ENCODE data around the gene VEZT. TPM values are rescaled to one million over a fixed set of nuclear protein-coding genes. Genes with fewer than 3 reads are reported as not detected.

VEZT gene
- total and polyA plus RNA-seq, 9 of the 15 experiments (the other 6 are each of a cell fraction or from before 2014, with no cell fraction given) = 16.1 to 61.5 (median 32.6) TPM

- TF ChIP-seq KAT7 (CRISPR knock-in tag; IDR thresholded peaks at IDR 0.05; ENCODE audit: borderline replicate concordance) (peak; percentile 27; the same call in 1 of the 2 replicates), NCOA1 (IDR thresholded peaks at IDR 0.05; ENCODE audit: low read depth) (peak; percentile 74), CHAMP1 (IDR thresholded peaks at IDR 0.05) (no peak; the same call in 1 of the 2 replicates), NCOA6 (IDR thresholded peaks at IDR 0.05) (no peak; the same call in 1 of the 2 replicates), LCOR (CRISPR knock-in tag; IDR thresholded peaks at IDR 0.05) (peak; percentile 43; the same call in 1 of the 2 replicates), IRF1 (CRISPR knock-in tag; IDR thresholded peaks at IDR 0.05; ENCODE audit: borderline replicate concordance) (no peak), ZFP1 (CRISPR knock-in tag; IDR thresholded peaks at IDR 0.05) (no peak), ATF4 (CRISPR knock-in tag; IDR thresholded peaks at IDR 0.05) (0 out of 2 replicates have a peak, but pooled peaks have one; percentile 46), ZNF184 (CRISPR knock-in tag; IDR thresholded peaks at IDR 0.05) (no peak), ELF4 (CRISPR knock-in tag; IDR thresholded peaks at IDR 0.05) (peak; percentile 4; the same call in 1 of the 2 replicates), NFE2 (IDR thresholded peaks at IDR 0.05; ENCODE audit: low read depth) (peak; percentile 92), ZNF217 (CRISPR knock-in tag; IDR thresholded peaks at IDR 0.05) (no peak), TCF3 (CRISPR knock-in tag; IDR thresholded peaks at IDR 0.05) (peak; percentile 70), TRIM28 (IDR thresholded peaks at IDR 0.05) (peak; percentile 61; the same call in 1 of the 2 replicates), ZNF780A (CRISPR knock-in tag; IDR thresholded peaks at IDR 0.05) (no peak), GTF2A2 (tag; IDR thresholded peaks at IDR 0.05) (no peak), RHOXF2B (CRISPR knock-in tag; conservative IDR thresholded peaks at IDR 0.05) (no peak), SMARCA4 (IDR thresholded peaks at IDR 0.05) (peak; percentile 90), ZNF12 (CRISPR knock-in tag; IDR thresholded peaks at IDR 0.05) (no peak), HINFP (tag; conservative IDR thresholded peaks at IDR 0.05; ENCODE audit: low read depth) (peak; percentile 97), NFATC3 (IDR thresholded peaks at IDR 0.05) (no peak), THRA (IDR thresholded peaks at IDR 0.05) (no peak), MTA1 (IDR thresholded peaks at IDR 0.05; ENCODE audit: borderline replicate concordance) (peak; percentile 90), KLF1 (tag; IDR thresholded peaks at IDR 0.05) (no peak)
Measured at GRCh38 chr12:95204141-95204866, 13.3 kb upstream of the VEZT start (continued).

Measured in K562 (cell line).